Placental pericyte (primary cell): ENCODE data around the gene CPTP. TPM values are rescaled to one million over a fixed set of nuclear protein-coding genes. Genes with fewer than 3 reads are reported as not detected.

ENCODE experiments used
- small RNA-seq: library from RNA; depleted of rRNA; stranded (forward); fragments of <200 nt; gene quantifications from one replicate; pipeline ENCODE3, GENCODE V24; 2012; ENCODE audit warnings: low replicate concordance
- total RNA-seq: library from RNA; depleted of rRNA; stranded (reverse); fragments of >200 nt; gene quantifications from 2 replicates; pipeline ENCODE4 v1.2.3, GENCODE V29; 2012

Gene CPTP
- 20.8 and 28.1 TPM in 2 replicates for total RNA-seq

DNA sequence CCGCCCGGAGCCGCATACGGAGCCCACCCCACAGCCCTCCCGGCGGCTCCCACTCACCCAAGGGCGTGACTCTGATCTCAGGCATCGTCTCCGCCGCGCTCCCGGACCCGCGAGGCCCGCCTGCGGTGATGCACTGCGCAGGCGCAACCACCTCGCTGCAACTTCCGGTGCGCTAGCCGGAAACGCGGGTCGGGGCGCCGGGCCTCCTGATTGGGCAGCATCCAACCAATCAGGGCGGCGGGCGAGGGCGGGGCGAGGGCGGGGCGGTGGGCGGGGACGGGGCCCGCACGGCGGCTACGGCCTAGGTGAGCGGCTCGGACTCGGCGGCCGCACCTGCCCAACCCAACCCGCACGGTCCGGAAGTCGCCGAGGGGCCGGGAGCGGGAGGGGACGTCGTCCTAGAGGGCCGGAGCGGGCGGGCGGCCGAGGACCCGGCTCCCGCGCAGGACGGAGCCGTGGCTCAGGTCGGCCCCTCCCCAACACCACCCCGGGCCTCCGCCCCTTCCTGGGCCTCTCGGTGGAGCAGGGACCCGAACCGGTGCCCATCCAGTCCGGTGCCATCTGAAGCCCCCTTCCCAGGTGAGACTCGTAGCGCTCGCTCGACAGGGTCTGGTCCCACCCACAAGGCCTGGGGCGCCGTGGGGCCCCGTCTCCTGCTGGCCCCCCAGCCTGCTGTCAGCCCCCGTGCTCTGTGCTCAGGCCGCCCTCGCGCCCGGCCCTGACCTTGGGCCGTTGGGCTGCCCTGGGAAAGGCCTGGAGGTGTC is at the start of gene CPTP, which contains the start of gene INTS11:
Gene CPTP (plus strand): TSS at position 279 of the 764 bp plus-strand sequence. CDS start 2,109 bp downstream, outside the sequence.
Gene INTS11 (minus strand): TSS at position 137 of the 764 bp plus-strand sequence. CDS start 52 bp downstream, at position 85.

DNA sequence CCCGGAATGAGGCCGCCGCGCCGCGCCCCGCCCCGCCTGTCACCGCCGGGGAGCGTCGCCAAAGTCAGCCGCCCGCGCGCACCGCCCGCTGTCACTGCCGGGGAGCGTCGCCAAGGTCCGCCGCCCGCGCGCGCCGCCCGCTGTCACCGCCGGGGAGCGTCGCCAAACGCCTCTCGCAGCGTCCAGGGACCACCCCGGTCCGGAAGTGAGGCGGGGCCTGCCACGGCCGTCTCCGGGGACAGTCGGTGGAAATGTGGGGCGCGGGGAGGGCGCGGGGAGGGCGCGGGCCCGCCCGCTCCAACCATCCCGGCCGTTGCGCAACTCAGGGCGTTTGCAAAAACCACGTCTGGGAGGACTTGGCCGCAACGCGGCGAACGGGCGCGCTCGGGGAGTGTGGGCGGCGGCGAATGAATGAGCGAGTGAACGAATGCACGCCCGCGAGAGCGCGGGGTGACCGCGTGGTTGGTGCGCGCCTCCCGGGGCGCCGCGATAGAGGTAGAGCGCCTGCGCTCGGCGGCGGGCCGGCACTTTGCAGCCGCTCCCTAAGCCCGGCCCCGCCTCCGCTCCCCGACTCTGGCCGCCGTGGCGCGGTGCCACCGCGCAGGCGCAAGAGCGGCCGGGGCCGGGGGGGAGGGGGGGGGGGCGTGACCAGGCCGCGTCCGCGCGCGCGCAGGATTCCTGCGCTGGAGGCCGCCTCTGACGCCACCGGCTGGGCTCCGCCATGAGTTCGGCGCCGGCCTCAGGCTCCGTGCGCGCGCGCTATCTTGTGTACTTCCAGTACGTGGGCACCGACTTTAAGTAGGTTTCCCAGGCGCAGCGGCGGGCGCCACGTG is 16.5 kb upstream of the CPTP start, which contains the start of the genes ACAP3 and PUSL1:
Gene ACAP3 (minus strand): TSS at position 8 of the 833 bp plus-strand sequence. CDS start 115 bp downstream, outside the sequence.
Gene PUSL1 (plus strand): TSS at position 675 of the 833 bp plus-strand sequence. CDS start 47 bp downstream, at position 722.

DNA sequence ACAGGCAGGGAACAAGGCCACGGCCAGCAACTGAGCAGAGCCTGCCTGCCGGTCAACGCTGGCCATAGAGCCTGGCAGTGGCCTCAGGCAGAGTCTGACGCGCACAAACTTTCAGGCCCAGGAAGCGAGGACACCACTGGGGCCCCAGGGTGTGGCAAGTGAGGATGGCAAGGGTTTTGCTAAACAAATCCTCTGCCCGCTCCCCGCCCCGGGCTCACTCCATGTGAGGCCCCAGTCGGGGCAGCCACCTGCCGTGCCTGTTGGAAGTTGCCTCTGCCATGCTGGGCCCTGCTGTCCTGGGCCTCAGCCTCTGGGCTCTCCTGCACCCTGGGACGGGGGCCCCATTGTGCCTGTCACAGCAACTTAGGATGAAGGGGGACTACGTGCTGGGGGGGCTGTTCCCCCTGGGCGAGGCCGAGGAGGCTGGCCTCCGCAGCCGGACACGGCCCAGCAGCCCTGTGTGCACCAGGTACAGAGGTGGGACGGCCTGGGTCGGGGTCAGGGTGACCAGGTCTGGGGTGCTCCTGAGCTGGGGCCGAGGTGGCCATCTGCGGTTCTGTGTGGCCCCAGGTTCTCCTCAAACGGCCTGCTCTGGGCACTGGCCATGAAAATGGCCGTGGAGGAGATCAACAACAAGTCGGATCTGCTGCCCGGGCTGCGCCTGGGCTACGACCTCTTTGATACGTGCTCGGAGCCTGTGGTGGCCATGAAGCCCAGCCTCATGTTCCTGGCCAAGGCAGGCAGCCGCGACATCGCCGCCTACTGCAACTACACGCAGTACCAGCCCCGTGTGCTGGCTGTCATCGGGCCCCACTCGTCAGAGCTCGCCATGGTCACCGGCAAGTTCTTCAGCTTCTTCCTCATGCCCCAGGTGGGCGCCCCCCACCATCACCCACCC is 6.7 kb downstream of the CPTP start, which contains the start of gene TAS1R3:
Gene TAS1R3 (plus strand): TSS at position 213 of the 898 bp plus-strand sequence. CDS start 66 bp downstream, at position 279.

DNA sequence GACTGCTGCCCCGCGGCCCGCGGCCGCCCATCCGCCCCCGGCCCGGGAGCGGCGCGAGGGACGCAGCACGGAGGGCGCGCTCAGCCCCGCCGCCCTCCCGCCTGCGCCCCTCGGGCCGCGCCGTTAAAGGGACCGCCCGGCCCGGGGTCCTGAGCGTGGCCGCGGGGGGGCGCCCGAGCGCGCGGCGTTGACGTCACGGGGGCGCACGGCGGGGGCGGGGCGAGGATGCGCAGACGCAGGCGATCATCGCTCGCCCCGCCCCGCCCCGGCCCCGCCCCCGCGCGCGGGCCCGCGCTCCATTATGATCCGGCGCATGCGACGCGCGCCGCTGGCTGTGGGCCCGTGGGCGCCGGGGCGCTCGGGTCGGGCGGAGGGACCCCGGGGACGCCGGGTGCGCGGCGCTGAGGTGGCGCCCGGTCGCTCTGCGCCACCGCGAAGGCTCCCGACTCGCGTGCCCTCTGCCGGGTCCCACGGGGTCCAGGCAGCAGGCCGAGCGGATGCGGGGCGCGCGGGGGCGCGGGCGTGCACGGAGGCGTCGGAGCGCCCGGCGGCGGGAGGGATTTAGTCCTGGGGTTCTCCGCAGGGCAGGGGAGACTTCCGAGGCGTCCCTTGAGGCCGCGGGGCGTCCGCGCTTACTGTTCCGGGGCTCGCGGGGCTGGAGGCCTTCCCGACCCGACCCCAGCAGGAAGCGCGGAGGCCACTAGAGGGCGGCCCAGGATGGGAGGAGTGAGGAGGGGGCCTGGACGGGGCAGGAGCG is 24.8 kb downstream of the CPTP start, which contains the start of gene DVL1:
Gene DVL1 (minus strand): TSS at position 163 of the 757 bp plus-strand sequence. CDS start 353 bp downstream, outside the sequence.

DNA sequence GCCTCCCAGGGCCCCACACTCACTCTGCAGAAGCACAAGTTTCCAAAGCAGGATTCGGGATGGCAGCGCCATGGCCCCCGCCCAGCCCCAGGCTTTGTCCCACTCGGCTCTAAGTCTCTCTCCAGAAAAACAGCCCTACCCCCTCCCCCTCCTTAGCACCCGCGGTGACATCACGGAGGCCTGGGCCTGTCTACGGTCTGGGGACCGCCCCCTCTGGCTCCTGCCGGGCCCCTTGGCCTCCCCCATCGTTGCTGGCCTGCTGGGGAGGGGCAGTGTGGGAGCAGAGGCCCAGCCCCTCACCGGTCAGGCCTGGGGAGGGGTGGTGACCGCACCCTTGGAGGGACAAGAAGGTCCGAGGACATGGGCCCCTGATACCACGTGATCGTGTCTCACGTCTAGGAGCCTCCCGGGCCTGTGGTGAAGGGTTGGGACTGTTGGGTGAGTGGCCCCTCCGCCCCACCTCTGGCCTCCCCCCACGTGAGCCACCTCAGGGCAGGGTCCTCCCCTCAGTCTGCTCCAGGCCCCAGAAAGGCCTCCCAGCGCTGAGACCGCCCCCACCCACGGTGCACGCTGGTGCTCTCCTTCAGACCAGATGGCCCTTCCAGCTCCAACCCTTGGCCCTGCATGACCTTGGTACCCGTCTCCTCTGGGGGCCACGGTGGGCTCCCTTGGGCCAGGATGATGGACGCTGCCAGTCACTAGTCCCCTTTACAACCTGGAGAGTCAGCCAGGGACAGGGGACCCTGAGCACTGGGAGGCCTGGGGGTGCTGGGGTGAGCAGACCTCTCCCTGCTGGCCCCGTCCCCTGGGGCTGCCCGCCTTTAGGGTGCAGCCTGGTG is 34.0 kb downstream of the CPTP start, which contains the start of gene MXRA8:
Gene MXRA8 (minus strand): TSS at position 123 of the 839 bp plus-strand sequence. CDS start 51 bp downstream, at position 72.

DNA sequence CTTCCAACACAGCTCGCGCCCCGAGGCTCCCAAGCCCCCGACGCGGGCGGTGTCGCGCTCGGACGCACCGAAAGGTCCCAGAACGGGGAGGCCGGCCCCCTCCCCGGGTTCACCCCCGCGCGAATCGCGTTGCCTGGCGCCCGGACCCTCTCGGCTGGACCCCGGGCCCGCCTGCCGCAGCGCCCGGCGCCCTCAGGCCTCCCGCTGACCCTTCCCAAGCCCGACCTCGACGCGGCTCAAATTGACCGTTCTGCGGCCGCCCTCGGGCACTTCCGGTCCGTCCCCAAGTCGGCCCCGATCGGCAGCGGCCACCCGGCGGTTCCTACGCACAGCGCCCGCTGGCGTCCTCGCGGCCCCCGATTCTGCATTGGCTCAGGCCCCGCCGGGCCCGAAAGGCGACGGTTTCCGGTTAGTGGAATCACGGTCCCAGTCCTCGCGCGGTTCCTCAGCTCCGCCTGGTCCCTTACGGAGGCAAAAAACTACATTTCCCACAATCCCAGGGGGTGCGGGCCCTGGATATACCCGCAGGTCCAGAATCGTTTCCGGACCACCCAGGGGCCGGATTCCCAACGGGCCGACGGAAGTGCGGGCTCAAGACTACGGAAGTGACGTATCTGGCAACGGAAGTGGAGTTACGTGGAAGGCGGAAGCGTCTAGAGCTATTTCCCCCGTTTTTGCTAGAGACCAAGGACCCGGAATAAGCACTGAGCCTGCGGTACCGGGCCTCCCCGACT is 50.5 kb downstream of the CPTP start, which contains the start of gene AURKAIP1:
Gene AURKAIP1 (minus strand): TSS at position 279 of the 734 bp plus-strand sequence. CDS start 451 bp downstream, outside the sequence.

Small RNA genes within 50 kb of the gene (small RNA-seq; reads per million reads assigned to genes)
- not detected for gene MIR6726

Other genes starting within 250 kb of the CPTP start
- gene C1orf159, start 208.7 kb upstream of the CPTP start, total RNA-seq = 9.0 and 24.8 TPM in 2 replicates
- gene TTLL10, start 150.9 kb upstream of the CPTP start, total RNA-seq = not detected in 2 replicates
- not detected in 2 replicates for gene TNFRSF18, start 118.2 kb upstream of the CPTP start, total RNA-seq
- not detected in 2 replicates for gene TNFRSF4, start 110.6 kb upstream of the CPTP start, total RNA-seq
- 104 and 223 TPM in 2 replicates for gene SDF4, start 92.8 kb upstream of the CPTP start, total RNA-seq
- 34.4 and 38.5 TPM in 2 replicates for gene B3GALT6, start 92.6 kb upstream of the CPTP start, total RNA-seq
- 0.44 and 1.3 TPM in 2 replicates for gene C1QTNF12, start 78.1 kb upstream of the CPTP start, total RNA-seq
- gene UBE2J2, start 50.9 kb upstream of the CPTP start, total RNA-seq = 50.1 and 62.3 TPM in 2 replicates
- gene SCNN1D, start 44.4 kb upstream of the CPTP start, total RNA-seq = 0.57 and 1.3 TPM in 2 replicates
- 37.2 and 53.4 TPM in 2 replicates for gene ACAP3, start 16.9 kb upstream of the CPTP start, total RNA-seq
- gene PUSL1, start 16.2 kb upstream of the CPTP start, total RNA-seq = 23.0 and 37.4 TPM in 2 replicates
- gene INTS11, start 142 bp upstream of the CPTP start, total RNA-seq = 83.8 and 94.6 TPM in 2 replicates
- 0.14 and 1.3 TPM in 2 replicates for gene TAS1R3, start 6.5 kb downstream of the CPTP start, total RNA-seq
- gene DVL1, start 24.6 kb downstream of the CPTP start, total RNA-seq = 56.5 and 159 TPM in 2 replicates
- gene MXRA8, start 33.8 kb downstream of the CPTP start, total RNA-seq = 342 and 367 TPM in 2 replicates
- gene AURKAIP1, start 50.4 kb downstream of the CPTP start, total RNA-seq = 78.1 and 134 TPM in 2 replicates
- 96.1 and 129 TPM in 2 replicates for gene CCNL2, start 74.5 kb downstream of the CPTP start, total RNA-seq
- gene MRPL20, start 82.5 kb downstream of the CPTP start, total RNA-seq = 51.9 and 91.8 TPM in 2 replicates
- gene ANKRD65, start 96.5 kb downstream of the CPTP start, total RNA-seq = under 0.01 and 0.14 TPM in 2 replicates
- 5.9 and 7.9 TPM in 2 replicates for gene VWA1, start 110.9 kb downstream of the CPTP start, total RNA-seq
- gene ATAD3C, start 124.9 kb downstream of the CPTP start, total RNA-seq = under 0.01 TPM in 1 of 2 replicates, not detected in the other
- gene ATAD3B, start 147.0 kb downstream of the CPTP start, total RNA-seq = 26.9 and 34.1 TPM in 2 replicates
- gene ATAD3A, start 187.4 kb downstream of the CPTP start, total RNA-seq = 47.1 and 78.2 TPM in 2 replicates
- gene TMEM240, start 215.8 kb downstream of the CPTP start, total RNA-seq = 4.4 and 4.8 TPM in 2 replicates